BE2C (cell line): Measurements from ENCODE around the gene SIRT6.
"Not testable (repeated sequence)": the region's sequence is repeated elsewhere in the genome, so short reads cannot be mapped to it uniquely, and the experiment has no call there.

Source experiments
- DNase-seq: peaks from one replicate; pipeline ENCODE4 v3.0.0-alpha.2; 2020
- H3K27me3 ChIP-seq: fragments of 250-450 bp; sonication (Bioruptor Pico); 2 replicates; pipeline ENCODE4 v1.5.1; 2020; ENCODE audit warnings: mild to moderate bottlenecking
- H3K36me3 ChIP-seq: fragments of 250-450 bp; sonication (Bioruptor Pico); 2 replicates; pipeline ENCODE4 v1.5.1; 2020; ENCODE audit warnings: mild to moderate bottlenecking
- H3K4me1 ChIP-seq: fragments of 250-450 bp; sonication (Bioruptor Pico); 2 replicates; pipeline ENCODE4 v1.5.1; 2020
- H3K4me3 ChIP-seq: 2 replicates; pipeline ENCODE4 v1.5.1; 2011; ENCODE audit warnings: low read depth, low read length
- H3K9me3 ChIP-seq: fragments of 250-450 bp; sonication (Bioruptor Pico); 2 replicates; pipeline ENCODE4 v1.5.1; 2020
- CTCF ChIP-seq: IDR thresholded peaks from 2 replicates; pipeline ENCODE4 v1.5.1; 2012; ENCODE audit warnings: mild to moderate bottlenecking, low read depth, low read length

Gene SIRT6

GRCh38 chr19:4196587-4197148, 14.3 kb upstream of the SIRT6 start:
- Histone ChIP-seq H3K4me1 (no peaks in the 10 kb centered on the region), H3K4me3 (no peak overlapping the region), H3K9me3 (no peaks in the 10 kb centered on the region), H3K36me3 (no peaks in the 10 kb centered on the region), H3K27me3 (peaks cover 33% of the 10 kb centered on the region)
- DNase-seq, result no peak
- TF ChIP-seq CTCF, result no peak

GRCh38 chr19:4196009-4196408, 13.6 kb upstream of the SIRT6 start:
- Histone ChIP-seq H3K4me3 (no peak overlapping the region), H3K9me3 (no peaks in the 10 kb centered on the region), H3K36me3 (no peaks in the 10 kb centered on the region), H3K27me3 (peaks cover 33% of the 10 kb centered on the region), H3K4me1 (no peaks in the 10 kb centered on the region)
- no peak for DNase-seq
- TF ChIP-seq CTCF, result no peak

- H3K36me3 ChIP-seq, result no peaks in the 10 kb centered on the region
- DNase-seq, result no peak
- no peaks in the 10 kb centered on the region for H3K9me3 ChIP-seq
- no peak overlapping the region for H3K4me3 ChIP-seq
- no peaks in the 10 kb centered on the region for H3K4me1 ChIP-seq
- peaks cover 23% of the 10 kb centered on the region for H3K27me3 ChIP-seq
- no peak for TF ChIP-seq CTCF
These were observed 12.0 kb upstream of the SIRT6 start for GRCh38 chr19:4194353-4194752.

GRCh38 chr19:4192537-4192936, 10.2 kb upstream of the SIRT6 start:
- not testable (repeated sequence) for H3K36me3 ChIP-seq, H3K9me3 ChIP-seq, H3K4me1 ChIP-seq, DNase-seq, H3K4me3 ChIP-seq
- peaks cover 10% of the 10 kb centered on the region; the same call in 1 of the 2 replicates for H3K27me3 ChIP-seq

- Histone ChIP-seq H3K4me1 (peaks cover 3% of the 10 kb centered on the region; the same call in 1 of the 2 replicates), H3K27me3 (peaks cover 6% of the 10 kb centered on the region; the same call in 1 of the 2 replicates), H3K4me3 (no peak overlapping the region), H3K9me3 (no peaks in the 10 kb centered on the region), H3K36me3 (no peaks in the 10 kb centered on the region)
- no peak for TF ChIP-seq CTCF
- no peak for DNase-seq
These were observed 7.3 kb upstream of the SIRT6 start for GRCh38 chr19:4189641-4190040.

GRCh38 chr19:4187313-4188122, 5.2 kb upstream of the SIRT6 start:
- Histone ChIP-seq H3K9me3 (no peaks in the 10 kb centered on the region), H3K36me3 (no peaks in the 10 kb centered on the region), H3K4me1 (peaks cover 3% of the 10 kb centered on the region; the same call in 1 of the 2 replicates), H3K27me3 (no peaks in the 10 kb centered on the region), H3K4me3 (no peak overlapping the region)
- no peak for DNase-seq
- no peak for TF ChIP-seq CTCF
